Colonic mucosa (tissue), 4 donors: ENCODE results near the gene ARAF. TPM values are rescaled to one million over a fixed set of nuclear protein-coding genes. Genes with fewer than 3 reads are reported as not detected.
"Not testable (repeated sequence)": the region's sequence is repeated elsewhere in the genome, so short reads cannot be mapped to it uniquely, and the experiment has no call there.

Experiments
- DNase-seq: peaks from one replicate; pipeline ENCODE4 v3.0.0-alpha.2; 2020
- H3K27ac ChIP-seq: fragments of 200-600 bp; one replicate; pipeline ENCODE4 v1.8.0; 2021
- H3K27me3 ChIP-seq: fragments of 200-600 bp; one replicate; pipeline ENCODE4 v1.8.0; 2021
- H3K36me3 ChIP-seq: fragments of 200-600 bp; one replicate; pipeline ENCODE4 v1.8.0; 2021
- H3K4me1 ChIP-seq: fragments of 200-600 bp; one replicate; pipeline ENCODE4 v1.8.0; 2021; ENCODE audit warnings: mild to moderate bottlenecking
- H3K4me3 ChIP-seq: fragments of 200-600 bp; one replicate; pipeline ENCODE4 v1.8.0; 2021
- H3K9ac ChIP-seq, 2 donors: one replicate each; pipeline ENCODE4 v1.7.0; 2013; ENCODE audit warnings: control low read depth in 2 of 2, low read depth in 2 of 2, low read length in 2 of 2
- H3K9me3 ChIP-seq: fragments of 200-600 bp; one replicate; pipeline ENCODE4 v1.8.0; 2021
- intact Hi-C: fragments of 100-400 bp; cut with DNase I; formaldehyde crosslinking; loops from one replicate; pipeline ENCODE4 v1.14.1; 2022
- total RNA-seq, 2 donors: library from RNA; stranded (reverse); fragmentation: NEBNext Ultra II Directional in 1 of 2; extraction: Animal tissue kit (Norgen Biotek cat#: 25700) in 1 of 2; gene quantifications; one replicate each; pipeline ENCODE4 v1.2.1, GENCODE V29; 2021
- TF ChIP-seq, protein P1 (sequence below): fragments of 200-600 bp; IDR thresholded peaks from one replicate; pipeline ENCODE4 v1.8.0; 2022; ENCODE audit warnings: antibody characterized with exemption, mild to moderate bottlenecking
- donor health status: healthy.
- donor health status: DM: no; HTN: no; CAD: no.
- donor health status: DM: no; HTN: no; CAD: no.

Gene ARAF
- total RNA-seq, 2 donors from 2014 or later = 94.8 to 95.2 TPM

DNA sequence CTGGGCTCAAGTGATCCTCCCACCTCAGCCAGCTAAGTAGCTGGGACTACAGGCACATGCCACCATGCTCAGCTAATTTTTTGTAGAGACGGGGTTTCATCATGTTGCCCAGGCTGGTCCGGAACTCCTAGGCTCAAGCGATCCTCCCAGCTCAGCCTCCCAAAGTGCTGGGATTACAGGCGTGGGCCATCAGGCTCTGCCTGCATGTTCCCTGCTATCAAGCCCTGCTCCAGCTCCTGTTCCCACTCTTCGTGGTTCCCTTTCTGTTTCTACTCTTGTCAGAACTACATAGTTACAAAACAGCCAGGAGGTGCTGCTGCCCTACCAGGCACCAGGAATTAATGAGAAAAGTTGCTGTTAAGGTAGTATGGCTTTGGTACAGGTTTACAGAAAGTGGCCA, 30.0 kb downstream of the ARAF start:
- Histone ChIP-seq H3K27me3 (no peaks in the 10 kb centered on the region), H3K9me3 (no peaks in the 10 kb centered on the region), H3K9ac (no peak overlapping the region), H3K36me3 (no peaks in the 10 kb centered on the region), H3K27ac (no peak overlapping the region), H3K4me1 (no peaks in the 10 kb centered on the region), H3K4me3 (no peak overlapping the region)
- intact Hi-C loops = no loop called here
- TF ChIP-seq, protein P1, sequence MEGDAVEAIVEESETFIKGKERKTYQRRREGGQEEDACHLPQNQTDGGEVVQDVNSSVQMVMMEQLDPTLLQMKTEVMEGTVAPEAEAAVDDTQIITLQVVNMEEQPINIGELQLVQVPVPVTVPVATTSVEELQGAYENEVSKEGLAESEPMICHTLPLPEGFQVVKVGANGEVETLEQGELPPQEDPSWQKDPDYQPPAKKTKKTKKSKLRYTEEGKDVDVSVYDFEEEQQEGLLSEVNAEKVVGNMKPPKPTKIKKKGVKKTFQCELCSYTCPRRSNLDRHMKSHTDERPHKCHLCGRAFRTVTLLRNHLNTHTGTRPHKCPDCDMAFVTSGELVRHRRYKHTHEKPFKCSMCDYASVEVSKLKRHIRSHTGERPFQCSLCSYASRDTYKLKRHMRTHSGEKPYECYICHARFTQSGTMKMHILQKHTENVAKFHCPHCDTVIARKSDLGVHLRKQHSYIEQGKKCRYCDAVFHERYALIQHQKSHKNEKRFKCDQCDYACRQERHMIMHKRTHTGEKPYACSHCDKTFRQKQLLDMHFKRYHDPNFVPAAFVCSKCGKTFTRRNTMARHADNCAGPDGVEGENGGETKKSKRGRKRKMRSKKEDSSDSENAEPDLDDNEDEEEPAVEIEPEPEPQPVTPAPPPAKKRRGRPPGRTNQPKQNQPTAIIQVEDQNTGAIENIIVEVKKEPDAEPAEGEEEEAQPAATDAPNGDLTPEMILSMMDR = no peak
- no peak for DNase-seq

DNA sequence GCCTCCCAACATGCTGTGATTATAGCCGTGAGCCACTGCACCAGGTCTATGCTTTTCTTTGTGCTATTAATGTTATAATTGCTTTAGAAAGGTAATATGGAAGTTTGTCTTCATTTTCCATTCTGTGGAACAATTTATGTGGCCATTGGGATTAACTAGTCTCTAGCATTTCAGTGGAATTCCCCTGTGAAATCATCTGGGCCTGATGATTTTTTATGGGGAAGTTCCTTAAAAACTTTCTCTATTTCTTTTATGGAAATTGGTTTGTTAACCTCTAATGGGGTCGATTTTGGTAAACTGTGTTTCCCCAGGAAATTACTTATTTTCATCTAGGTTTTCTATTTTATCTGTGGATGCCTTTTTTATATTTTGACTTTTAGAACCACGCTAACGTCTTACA, 32.5 kb downstream of the ARAF start:
- Histone ChIP-seq H3K9ac (no peak overlapping the region), H3K27ac (no peak overlapping the region), H3K9me3 (no peaks in the 10 kb centered on the region), H3K27me3 (no peaks in the 10 kb centered on the region), H3K36me3 (no peaks in the 10 kb centered on the region), H3K4me1 (no peaks in the 10 kb centered on the region), H3K4me3 (no peak overlapping the region)
- DNase-seq = no peak
- TF ChIP-seq, protein P1 = no peak
- intact Hi-C loops = no loop called here

DNA sequence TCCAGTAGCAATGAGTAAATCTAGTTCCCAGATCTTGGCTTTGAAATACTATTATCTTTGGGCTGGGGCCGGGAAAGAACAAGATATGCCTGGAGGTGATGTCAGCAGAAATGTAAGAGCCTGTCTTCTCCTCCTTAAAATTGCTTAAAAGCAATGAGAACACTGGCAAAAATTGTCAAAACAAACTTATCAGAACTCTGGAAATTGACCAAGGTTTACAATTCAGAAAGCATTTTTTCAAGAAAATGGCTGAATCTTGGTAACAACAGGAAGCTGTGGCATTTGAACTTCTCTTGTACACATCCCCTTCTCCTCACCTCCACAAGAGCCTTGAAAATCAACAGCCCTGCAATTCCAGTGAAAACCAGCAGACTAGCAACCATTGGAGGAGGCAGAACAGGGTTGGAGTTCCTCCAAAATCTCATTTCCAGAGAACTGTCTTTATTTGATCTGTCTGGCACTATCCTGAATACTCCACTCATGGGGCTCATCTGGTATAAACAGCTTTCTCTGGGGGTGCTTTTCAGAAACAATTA, 34.8 kb downstream of the ARAF start:
- H3K27me3 ChIP-seq = no peaks in the 10 kb centered on the region
- no peaks in the 10 kb centered on the region for H3K36me3 ChIP-seq
- no peak overlapping the region for H3K4me3 ChIP-seq
- no peaks in the 10 kb centered on the region for H3K4me1 ChIP-seq
- H3K27ac ChIP-seq = no peak overlapping the region
- TF ChIP-seq, protein P1 = no peak
- no peaks in the 10 kb centered on the region for H3K9me3 ChIP-seq
- no peak overlapping the region for H3K9ac ChIP-seq
- no peak for DNase-seq
- intact Hi-C loops = no loop called here

DNA sequence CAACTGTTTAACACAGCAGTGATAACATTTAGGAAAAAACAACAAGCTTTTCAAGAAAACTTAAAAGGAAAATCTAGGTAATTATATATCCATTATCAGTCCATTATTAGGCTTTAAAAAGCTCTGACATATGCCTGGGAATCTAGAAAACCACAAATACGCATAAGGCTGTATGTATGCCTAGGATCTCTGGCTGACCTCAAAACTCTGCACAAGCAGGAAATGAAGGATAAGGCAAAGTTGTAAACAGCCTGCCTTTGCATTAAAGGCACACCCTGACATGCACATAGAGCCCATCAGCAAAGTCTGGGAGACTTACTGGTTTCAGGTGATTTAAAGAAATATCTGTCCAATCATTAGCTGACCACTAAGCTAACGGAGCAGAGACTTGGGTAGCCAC, 35.3 kb downstream of the ARAF start:
- no peak for DNase-seq
- Histone ChIP-seq H3K9me3 (no peaks in the 10 kb centered on the region), H3K27ac (no peak overlapping the region), H3K9ac (no peak overlapping the region), H3K4me1 (no peaks in the 10 kb centered on the region), H3K36me3 (no peaks in the 10 kb centered on the region), H3K27me3 (no peaks in the 10 kb centered on the region), H3K4me3 (no peak overlapping the region)
- TF ChIP-seq, protein P1 = no peak
- intact Hi-C loops = no loop called here

DNA sequence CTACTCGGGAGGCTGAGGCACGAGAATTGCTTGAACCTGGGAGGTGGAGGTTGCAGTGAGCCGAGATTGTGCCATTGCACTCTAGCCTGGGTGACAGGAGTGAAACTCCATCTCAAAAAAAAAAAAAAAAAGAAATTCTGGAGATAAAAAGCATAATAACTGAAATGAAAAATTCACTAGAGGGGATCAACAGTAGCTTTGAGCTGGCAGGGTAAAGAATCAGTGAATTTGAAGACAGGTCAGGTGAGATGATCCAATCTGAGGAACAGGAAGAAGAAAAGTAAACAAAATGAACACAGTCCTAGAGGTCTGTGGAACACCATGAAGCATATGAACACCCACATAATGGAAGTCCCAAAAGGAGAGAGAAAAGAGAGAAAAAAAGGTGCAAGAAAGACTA, 36.2 kb downstream of the ARAF start:
- TF ChIP-seq, protein P1 = no peak
- H3K9me3 ChIP-seq = no peaks in the 10 kb centered on the region
- intact Hi-C loops = no loop called here
- H3K4me3 ChIP-seq = no peak overlapping the region
- no peak for DNase-seq
- H3K9ac ChIP-seq = no peak overlapping the region
- H3K4me1 ChIP-seq = no peaks in the 10 kb centered on the region
- H3K27ac ChIP-seq = no peak overlapping the region
- no peaks in the 10 kb centered on the region for H3K27me3 ChIP-seq
- no peaks in the 10 kb centered on the region for H3K36me3 ChIP-seq

DNA sequence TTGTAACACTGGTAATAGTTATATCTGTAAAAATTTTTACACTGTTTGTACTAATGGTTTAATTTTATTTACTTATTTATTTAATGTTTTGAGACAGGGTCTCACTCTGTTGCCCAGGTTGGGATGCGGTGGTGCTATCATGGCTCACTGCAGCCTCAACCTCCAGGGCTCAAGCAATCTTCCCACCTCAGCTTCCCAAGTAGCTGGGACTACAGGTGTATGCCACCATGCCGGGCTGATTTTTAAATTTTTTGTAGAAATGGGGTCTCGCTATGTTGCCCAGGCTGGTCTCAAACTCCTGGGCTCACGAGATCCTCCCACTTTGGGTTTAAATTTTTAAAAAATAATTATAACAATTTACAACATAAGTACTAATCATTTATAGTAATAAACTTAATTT, 42.1 kb downstream of the ARAF start:
- H3K36me3 ChIP-seq, H3K27me3 ChIP-seq, H3K27ac ChIP-seq, H3K4me1 ChIP-seq, DNase-seq, H3K4me3 ChIP-seq, H3K9me3 ChIP-seq, H3K9ac ChIP-seq, intact Hi-C loops: not testable (repeated sequence)
